ENCODE measurements around the gene KCNAB1. TPM values are rescaled to one million over a fixed set of nuclear protein-coding genes. Genes with fewer than 3 reads are reported as not detected.

KCNAB1 gene
- total RNA-seq, 2 experiments from 2014 or later: not detected

GRCh38 chr3:156304406-156304805 is 184.0 kb downstream of the KCNAB1 start:
- no TSS peak for BruUV-seq (replicated peaks)
- no peaks in the 10 kb centered on the region for H3K36me3 ChIP-seq (ENCODE audit: insufficient read depth, low read length)
- ChIA-PET POLR2A (no interaction called here), CTCF (ENCODE audit: unreplicated experiment) (no interaction called here)
- H3K9me2 ChIP-seq (ENCODE audit: insufficient read depth, low read length): no peaks in the 10 kb centered on the region
- H3K27ac ChIP-seq (ENCODE audit: low read depth, low read length, poor library complexity, severe bottlenecking): no peak overlapping the region
- H3K79me2 ChIP-seq (ENCODE audit: insufficient read depth, low read depth, low read length): no peaks in the 10 kb centered on the region
- no peak overlapping the region for H2AFZ ChIP-seq (ENCODE audit: low read length)
- H3K4me1 ChIP-seq (ENCODE audit: insufficient read depth, low read length, poor library complexity, severe bottlenecking): no peaks in the 10 kb centered on the region
- H4K20me1 ChIP-seq (ENCODE audit: insufficient read depth, low read length): no peaks in the 10 kb centered on the region
- no peak for DNase-seq (ENCODE audit: low spot score)
- H3K4me2 ChIP-seq (ENCODE audit: low read length): no peak overlapping the region
- H3K9me3 ChIP-seq (ENCODE audit: low read length): no peaks in the 10 kb centered on the region
- intact Hi-C loops (cut with micrococcal nuclease; ENCODE audit: unreplicated experiment): no loop called here
- no peak overlapping the region for H3K4me3 ChIP-seq (ENCODE audit: low read depth, low read length, poor library complexity, severe bottlenecking)
- TF ChIP-seq EZH2phosphoT487 (IDR thresholded peaks at IDR 0.05; ENCODE audit: borderline replicate concordance, low read depth, low read length): no peak
- TF ChIP-seq, protein P1, sequence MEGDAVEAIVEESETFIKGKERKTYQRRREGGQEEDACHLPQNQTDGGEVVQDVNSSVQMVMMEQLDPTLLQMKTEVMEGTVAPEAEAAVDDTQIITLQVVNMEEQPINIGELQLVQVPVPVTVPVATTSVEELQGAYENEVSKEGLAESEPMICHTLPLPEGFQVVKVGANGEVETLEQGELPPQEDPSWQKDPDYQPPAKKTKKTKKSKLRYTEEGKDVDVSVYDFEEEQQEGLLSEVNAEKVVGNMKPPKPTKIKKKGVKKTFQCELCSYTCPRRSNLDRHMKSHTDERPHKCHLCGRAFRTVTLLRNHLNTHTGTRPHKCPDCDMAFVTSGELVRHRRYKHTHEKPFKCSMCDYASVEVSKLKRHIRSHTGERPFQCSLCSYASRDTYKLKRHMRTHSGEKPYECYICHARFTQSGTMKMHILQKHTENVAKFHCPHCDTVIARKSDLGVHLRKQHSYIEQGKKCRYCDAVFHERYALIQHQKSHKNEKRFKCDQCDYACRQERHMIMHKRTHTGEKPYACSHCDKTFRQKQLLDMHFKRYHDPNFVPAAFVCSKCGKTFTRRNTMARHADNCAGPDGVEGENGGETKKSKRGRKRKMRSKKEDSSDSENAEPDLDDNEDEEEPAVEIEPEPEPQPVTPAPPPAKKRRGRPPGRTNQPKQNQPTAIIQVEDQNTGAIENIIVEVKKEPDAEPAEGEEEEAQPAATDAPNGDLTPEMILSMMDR (conservative IDR thresholded peaks at IDR 0.05; ENCODE audit: low read length): no peak

DNA sequence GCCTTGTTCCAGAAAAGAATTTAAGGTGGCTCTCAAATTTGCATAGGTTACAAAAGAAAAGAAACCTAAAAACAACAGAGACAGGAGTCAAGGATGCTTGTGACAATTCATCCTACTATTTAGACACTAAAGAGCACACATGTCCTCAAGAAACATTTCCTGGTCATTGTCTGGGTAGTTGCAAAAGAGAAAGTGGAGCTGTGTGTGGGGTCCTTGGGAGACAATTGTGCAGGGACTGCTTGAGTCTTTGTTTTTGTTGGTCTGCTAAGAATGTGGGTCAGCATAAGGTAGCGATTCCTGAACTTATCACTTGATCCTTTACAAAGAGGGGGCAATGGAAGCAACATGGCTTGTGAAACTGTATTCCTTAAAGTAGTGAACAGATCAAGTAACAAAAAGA is 185.3 kb downstream of the KCNAB1 start:
- no TSS peak for BruUV-seq (replicated peaks)
- Histone ChIP-seq H4K20me1 (ENCODE audit: insufficient read depth, low read length) (no peaks in the 10 kb centered on the region), H3K9me3 (ENCODE audit: low read length) (no peaks in the 10 kb centered on the region), H3K4me3 (ENCODE audit: low read depth, low read length, poor library complexity, severe bottlenecking) (no peak overlapping the region), H3K4me2 (ENCODE audit: low read length) (no peak overlapping the region), H3K79me2 (ENCODE audit: insufficient read depth, low read depth, low read length) (no peaks in the 10 kb centered on the region), H2AFZ (ENCODE audit: low read length) (no peak overlapping the region), H3K36me3 (ENCODE audit: insufficient read depth, low read length) (no peaks in the 10 kb centered on the region), H3K4me1 (ENCODE audit: insufficient read depth, low read length, poor library complexity, severe bottlenecking) (no peaks in the 10 kb centered on the region), H3K9me2 (ENCODE audit: insufficient read depth, low read length) (no peaks in the 10 kb centered on the region), H3K27ac (ENCODE audit: low read depth, low read length, poor library complexity, severe bottlenecking) (no peak overlapping the region)
- POLR2A ChIA-PET: interaction anchor here (0.6 kb wide), 1 partner anchor 265 kb away, joined by 4 read pairs; no protein-coding TSS in a partner anchor
- CTCF ChIA-PET (ENCODE audit: unreplicated experiment): no interaction called here
- intact Hi-C loops (cut with micrococcal nuclease; ENCODE audit: unreplicated experiment): no loop called here
- TF ChIP-seq, protein P1 (conservative IDR thresholded peaks at IDR 0.05; ENCODE audit: low read length): no peak
- TF ChIP-seq EZH2phosphoT487 (IDR thresholded peaks at IDR 0.05; ENCODE audit: borderline replicate concordance, low read depth, low read length): no peak
- DNase-seq (ENCODE audit: low spot score): no peak

GRCh38 chr3:156307704-156308103 is 187.3 kb downstream of the KCNAB1 start:
- BruUV-seq (replicated peaks): no TSS peak
- ChIA-PET POLR2A (interaction anchor here (0.8 kb wide), 1 partner anchor 14 kb away, joined by 4 read pairs; no protein-coding TSS in a partner anchor), CTCF (ENCODE audit: unreplicated experiment) (no interaction called here)
- no peak for TF ChIP-seq EZH2phosphoT487 (IDR thresholded peaks at IDR 0.05; ENCODE audit: borderline replicate concordance, low read depth, low read length)
- TF ChIP-seq, protein P1 (conservative IDR thresholded peaks at IDR 0.05; ENCODE audit: low read length): no peak
- Histone ChIP-seq H3K36me3 (ENCODE audit: insufficient read depth, low read length) (no peaks in the 10 kb centered on the region), H3K4me3 (ENCODE audit: low read depth, low read length, poor library complexity, severe bottlenecking) (no peak overlapping the region), H2AFZ (ENCODE audit: low read length) (no peak overlapping the region), H3K9me2 (ENCODE audit: insufficient read depth, low read length) (no peaks in the 10 kb centered on the region), H3K9me3 (ENCODE audit: low read length) (no peaks in the 10 kb centered on the region), H4K20me1 (ENCODE audit: insufficient read depth, low read length) (no peaks in the 10 kb centered on the region), H3K27ac (ENCODE audit: low read depth, low read length, poor library complexity, severe bottlenecking) (no peak overlapping the region), H3K79me2 (ENCODE audit: insufficient read depth, low read depth, low read length) (no peaks in the 10 kb centered on the region), H3K4me1 (ENCODE audit: insufficient read depth, low read length, poor library complexity, severe bottlenecking) (no peaks in the 10 kb centered on the region), H3K4me2 (ENCODE audit: low read length) (no peak overlapping the region)
- DNase-seq (ENCODE audit: low spot score): no peak
- intact Hi-C loops (cut with micrococcal nuclease; ENCODE audit: unreplicated experiment): no loop called here

Measured in OCI-LY7 (cell line).